GM19238 (cell line): ENCODE data around the gene ELK1.
"Not testable (repeated sequence)": the region's sequence is repeated elsewhere in the genome, so short reads cannot be mapped to it uniquely, and the experiment has no call there.

ENCODE experiments used
- DNase-seq: peaks from one replicate; pipeline ENCODE4 v3.0.0; 2011; ENCODE audit warnings: low spot score; ENCODE audit not compliant: insufficient read length

The ELK1 gene

DNA sequence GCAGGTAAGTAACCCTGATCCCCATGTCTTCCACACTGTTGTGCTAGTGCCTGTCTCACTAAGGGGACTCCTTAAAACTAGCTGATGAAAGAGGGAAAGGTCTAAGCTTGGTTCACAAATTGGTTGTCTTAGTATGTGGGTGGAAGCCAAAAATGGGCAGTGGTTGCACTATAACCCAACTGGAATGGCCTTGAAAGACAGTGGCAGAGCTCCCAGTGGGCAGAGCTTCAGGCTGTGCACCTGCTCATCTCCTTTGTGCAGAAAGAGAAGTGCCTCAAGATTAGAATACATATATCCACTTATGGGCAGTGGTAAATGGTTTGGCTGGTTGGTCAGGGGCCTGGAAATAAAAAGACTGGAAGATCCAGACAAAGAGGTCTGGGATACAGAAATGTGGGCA is 37.9 kb downstream of the ELK1 start:
- DNase-seq, result no peak

DNA sequence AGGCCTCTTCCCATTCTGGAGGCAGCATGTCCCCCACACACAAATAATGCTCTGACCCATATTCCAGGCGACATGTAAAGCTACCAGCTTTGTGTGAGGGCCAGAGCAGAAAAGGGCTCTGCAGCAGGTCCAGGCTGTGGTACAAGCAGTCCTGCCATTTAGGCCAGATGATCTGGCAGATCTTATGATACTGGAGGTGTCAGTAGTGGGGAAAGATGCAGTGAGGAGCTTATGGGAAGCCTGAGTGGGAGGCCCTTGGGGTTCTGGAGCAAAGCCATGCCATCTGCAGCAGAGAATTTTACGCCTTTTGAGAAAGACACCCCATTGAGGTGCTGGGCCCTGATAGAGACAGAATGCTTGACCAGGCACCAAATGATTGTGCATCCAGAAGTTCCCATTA is 38.4 kb downstream of the ELK1 start:
- no peak for DNase-seq

DNA sequence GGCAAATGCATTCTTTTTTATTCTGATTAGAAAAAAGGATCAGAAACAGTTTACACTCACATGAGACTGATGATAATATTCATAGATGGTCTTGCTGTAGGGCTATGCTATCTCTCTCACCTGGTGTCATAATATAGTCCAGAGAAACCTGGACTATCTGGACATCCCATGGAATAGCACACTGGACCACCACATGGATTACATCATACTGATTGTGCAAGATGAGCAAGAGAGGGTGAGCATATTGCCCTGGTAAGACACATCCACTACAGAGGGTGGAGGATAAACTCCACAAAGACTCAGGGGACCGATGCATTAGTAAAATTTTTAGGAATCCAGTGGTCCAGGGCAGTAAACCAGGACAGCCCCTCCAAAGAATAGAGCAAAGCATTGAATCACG is 38.9 kb downstream of the ELK1 start:
- no peak for DNase-seq

DNA sequence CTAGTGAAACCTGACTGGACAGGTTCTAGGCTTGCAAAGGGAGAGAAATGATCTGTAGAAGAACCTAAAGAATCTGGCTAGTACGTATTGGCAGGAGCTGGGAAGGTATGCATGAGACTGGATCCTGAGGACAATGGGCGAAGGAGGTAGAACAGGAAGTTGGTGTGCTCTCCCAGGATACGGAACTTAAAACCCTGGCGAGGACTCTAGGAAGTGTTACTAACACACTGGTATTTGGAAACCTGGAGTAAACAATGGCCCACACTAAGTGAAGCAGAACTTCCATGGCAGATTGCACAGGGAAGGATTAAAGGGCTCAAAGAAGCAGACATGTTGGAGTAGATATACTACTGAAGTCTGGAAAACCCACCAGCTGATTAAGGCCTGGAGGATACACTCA is 39.9 kb downstream of the ELK1 start:
- no peak for DNase-seq

DNA sequence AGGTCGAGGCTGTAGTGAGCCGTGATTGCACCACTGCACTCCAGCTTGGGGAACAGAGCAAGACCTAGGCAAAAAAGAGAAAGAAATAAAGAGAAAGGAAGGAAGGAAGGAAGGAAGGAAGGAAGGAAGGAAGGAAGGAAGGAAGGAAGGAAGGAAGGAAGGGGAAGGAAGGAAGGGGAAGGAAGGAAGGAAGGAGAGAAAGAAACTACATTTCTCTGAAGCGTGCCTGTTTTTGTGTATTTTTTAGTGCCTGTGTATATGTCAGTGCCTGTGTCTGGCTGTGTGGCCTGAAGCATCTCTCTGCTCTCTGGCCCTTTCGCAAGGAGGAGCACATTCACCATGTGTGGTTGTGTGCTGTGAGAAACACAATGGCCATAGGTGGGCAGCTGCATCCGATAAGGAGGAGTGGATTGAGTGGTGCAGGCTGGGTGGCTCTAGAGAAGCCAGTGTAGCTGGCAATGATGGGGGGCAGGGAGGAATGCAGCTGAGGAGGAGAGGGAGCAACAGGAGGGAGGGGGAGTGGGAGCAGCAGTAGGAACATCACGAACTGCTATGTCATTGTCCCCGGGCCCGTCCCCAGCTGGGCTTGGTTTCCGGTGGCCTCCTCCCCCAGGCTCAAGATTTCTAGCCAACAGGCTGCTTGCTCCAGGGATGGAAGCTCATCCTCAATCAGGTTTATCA is 42.1 kb downstream of the ELK1 start:
- DNase-seq, result no peak

DNA sequence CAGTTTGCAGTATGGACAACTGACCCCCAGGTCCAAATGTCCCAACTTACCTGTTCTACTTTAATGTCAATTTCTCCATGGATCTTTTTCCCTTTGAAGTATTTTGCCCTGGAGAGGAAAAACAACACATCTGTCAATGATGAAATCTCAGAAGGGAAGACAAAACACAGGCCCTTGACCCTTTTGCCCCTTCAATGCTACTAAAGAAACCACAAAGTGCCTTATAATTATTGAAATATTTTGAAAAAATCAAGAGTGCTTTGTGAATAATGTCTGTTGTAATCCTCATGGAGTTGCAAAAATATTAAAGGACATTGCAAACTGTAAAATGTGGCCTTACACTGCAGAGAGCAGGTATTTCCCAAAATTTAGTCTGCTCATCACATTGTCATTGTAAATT is 43.3 kb downstream of the ELK1 start:
- DNase-seq, result no peak

DNA sequence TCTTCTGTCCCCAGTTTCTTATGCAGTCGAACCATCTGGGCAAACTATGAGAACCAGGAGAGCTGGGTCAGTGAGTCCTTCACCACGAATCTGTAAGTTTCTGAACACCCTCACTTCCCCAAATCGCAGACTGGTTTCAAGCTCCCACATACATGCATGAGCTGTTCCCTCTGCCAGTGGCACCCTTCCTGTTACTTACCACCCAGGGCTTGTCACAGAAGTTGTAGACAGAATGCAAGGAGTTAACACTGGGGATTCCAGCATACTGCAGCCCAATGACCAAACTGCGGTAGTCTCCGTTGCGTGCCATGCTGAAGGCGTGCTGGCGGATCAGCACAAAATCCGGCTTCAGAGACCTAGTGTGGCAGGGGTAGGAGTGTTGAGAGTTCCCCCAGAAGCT is 45.3 kb downstream of the ELK1 start:
- no peak for DNase-seq

DNA sequence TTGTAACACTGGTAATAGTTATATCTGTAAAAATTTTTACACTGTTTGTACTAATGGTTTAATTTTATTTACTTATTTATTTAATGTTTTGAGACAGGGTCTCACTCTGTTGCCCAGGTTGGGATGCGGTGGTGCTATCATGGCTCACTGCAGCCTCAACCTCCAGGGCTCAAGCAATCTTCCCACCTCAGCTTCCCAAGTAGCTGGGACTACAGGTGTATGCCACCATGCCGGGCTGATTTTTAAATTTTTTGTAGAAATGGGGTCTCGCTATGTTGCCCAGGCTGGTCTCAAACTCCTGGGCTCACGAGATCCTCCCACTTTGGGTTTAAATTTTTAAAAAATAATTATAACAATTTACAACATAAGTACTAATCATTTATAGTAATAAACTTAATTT is 47.2 kb downstream of the ELK1 start:
- DNase-seq, result not testable (repeated sequence)

DNA sequence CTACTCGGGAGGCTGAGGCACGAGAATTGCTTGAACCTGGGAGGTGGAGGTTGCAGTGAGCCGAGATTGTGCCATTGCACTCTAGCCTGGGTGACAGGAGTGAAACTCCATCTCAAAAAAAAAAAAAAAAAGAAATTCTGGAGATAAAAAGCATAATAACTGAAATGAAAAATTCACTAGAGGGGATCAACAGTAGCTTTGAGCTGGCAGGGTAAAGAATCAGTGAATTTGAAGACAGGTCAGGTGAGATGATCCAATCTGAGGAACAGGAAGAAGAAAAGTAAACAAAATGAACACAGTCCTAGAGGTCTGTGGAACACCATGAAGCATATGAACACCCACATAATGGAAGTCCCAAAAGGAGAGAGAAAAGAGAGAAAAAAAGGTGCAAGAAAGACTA is 53.1 kb downstream of the ELK1 start:
- no peak for DNase-seq

DNA sequence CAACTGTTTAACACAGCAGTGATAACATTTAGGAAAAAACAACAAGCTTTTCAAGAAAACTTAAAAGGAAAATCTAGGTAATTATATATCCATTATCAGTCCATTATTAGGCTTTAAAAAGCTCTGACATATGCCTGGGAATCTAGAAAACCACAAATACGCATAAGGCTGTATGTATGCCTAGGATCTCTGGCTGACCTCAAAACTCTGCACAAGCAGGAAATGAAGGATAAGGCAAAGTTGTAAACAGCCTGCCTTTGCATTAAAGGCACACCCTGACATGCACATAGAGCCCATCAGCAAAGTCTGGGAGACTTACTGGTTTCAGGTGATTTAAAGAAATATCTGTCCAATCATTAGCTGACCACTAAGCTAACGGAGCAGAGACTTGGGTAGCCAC is 54.1 kb downstream of the ELK1 start:
- no peak for DNase-seq

DNA sequence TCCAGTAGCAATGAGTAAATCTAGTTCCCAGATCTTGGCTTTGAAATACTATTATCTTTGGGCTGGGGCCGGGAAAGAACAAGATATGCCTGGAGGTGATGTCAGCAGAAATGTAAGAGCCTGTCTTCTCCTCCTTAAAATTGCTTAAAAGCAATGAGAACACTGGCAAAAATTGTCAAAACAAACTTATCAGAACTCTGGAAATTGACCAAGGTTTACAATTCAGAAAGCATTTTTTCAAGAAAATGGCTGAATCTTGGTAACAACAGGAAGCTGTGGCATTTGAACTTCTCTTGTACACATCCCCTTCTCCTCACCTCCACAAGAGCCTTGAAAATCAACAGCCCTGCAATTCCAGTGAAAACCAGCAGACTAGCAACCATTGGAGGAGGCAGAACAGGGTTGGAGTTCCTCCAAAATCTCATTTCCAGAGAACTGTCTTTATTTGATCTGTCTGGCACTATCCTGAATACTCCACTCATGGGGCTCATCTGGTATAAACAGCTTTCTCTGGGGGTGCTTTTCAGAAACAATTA is 54.6 kb downstream of the ELK1 start:
- no peak for DNase-seq

DNA sequence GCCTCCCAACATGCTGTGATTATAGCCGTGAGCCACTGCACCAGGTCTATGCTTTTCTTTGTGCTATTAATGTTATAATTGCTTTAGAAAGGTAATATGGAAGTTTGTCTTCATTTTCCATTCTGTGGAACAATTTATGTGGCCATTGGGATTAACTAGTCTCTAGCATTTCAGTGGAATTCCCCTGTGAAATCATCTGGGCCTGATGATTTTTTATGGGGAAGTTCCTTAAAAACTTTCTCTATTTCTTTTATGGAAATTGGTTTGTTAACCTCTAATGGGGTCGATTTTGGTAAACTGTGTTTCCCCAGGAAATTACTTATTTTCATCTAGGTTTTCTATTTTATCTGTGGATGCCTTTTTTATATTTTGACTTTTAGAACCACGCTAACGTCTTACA is 56.8 kb downstream of the ELK1 start:
- no peak for DNase-seq

DNA sequence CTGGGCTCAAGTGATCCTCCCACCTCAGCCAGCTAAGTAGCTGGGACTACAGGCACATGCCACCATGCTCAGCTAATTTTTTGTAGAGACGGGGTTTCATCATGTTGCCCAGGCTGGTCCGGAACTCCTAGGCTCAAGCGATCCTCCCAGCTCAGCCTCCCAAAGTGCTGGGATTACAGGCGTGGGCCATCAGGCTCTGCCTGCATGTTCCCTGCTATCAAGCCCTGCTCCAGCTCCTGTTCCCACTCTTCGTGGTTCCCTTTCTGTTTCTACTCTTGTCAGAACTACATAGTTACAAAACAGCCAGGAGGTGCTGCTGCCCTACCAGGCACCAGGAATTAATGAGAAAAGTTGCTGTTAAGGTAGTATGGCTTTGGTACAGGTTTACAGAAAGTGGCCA is 59.4 kb downstream of the ELK1 start:
- DNase-seq, result no peak

DNA sequence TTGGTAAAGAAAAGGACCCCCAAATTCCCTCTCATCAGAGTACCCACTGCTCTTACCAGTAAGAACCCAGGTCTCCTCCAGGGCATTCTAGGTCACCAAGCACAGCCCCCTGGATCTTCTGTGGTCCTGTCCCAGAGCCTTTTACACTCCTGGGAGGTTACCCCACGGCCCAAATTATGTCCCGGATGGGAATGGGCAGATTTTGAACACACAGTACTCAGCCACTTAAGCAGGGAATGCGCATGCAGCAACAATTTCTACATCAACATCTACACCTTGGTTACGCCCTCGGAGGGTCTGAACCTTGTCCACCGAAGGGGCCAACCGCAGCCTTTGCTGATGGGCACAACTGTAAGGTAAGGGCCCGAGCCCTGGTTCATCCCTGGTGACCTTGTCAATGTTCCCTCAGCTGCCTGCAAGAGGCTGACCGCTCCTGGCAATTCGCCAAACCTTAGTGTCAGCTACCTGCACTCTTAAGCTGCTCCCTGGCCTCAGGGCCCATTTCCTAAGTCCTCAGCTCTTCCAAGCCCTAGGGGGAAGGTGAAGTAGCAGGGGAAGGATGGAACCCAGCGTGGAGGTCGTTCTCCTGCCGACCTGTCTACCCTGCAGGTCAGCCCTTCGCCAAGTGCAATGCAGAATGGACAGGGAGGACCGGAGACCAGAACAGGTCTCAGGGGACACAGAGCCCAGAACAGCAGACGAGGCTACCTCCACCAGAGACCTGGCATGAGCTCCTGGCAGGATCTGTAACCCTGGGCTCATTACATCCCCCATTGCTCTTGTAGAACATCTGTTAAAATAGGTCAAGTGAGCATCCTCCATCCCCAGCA is 62.2 kb downstream of the ELK1 start:
- DNase-seq, result no peak

DNA sequence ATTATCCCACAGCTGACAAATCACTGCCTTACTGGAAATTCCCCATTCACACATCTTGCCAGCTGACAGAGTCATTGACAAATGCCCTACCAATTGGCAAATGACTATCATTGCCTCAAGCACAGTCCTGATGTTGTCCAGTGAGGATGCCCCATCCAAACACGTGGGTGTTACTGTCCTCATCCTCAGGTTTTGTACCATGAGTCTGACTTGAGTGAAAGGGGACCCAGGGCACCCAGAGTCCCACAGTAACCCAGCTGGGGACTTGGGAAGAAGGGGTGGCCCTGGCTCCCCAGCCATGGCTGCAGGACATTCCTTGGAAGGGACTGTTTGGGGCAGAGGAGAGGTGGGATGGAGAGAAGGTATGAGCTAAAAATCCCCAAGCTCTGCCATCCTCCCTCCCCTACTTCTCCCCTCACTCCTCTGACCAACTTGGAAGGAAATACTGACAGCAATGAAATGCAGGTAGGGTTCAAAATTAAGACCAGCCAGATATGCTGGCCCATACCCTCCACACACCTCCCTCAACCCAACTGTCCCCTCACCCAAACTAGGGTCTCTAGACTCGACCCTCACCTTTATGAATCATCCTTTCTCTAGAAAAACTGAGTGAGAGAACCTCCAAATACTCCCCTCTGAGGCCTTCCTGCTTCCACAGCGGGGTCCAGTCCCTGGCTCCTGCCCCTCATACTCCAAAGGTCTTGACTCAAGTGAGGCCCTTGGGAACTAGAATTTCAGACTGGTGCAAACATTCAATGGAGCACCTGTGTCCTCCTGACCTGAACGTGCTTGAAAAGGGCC is 63.1 kb downstream of the ELK1 start:
- no peak for DNase-seq

DNA sequence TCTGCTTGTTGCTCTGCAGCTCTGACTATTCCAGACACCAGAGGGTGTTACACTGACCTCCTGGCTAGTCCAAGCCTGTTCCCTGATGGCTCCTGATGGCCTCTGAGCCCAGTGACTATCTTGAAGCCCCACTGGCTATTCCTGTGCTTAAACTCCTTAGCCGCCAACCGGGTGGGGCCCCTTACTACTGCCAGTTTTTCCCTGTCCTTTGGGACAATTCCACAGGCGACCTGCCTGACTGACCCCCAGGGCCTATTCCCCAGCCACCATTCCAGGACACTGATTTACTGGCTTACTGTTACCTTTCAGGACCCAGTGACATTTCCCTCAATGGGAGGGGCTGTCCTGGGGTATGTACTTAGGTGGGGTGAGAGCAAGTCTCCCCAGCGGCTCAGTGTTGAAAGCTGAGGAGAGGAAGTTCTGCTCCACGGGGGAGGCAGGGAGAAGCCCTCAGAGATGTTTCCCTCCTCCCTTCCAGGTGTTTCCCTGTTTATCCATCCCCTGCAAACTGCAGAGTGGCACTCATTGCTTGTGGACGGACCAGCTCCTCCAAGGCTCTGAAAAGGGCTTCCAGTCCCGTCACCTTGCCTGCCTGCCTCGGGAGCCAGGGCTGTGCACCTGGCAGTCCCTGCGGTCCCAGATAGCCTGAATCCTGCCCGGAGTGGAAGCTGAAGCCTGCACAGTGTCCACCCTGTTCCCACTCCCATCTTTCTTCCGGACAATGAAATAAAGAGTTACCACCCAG is 64.1 kb downstream of the ELK1 start:
- no peak for DNase-seq
